OCI-LY3 (cell line): ENCODE results near the gene LRP2.

Source experiments
- H2AFZ ChIP-seq: fragments of 200-600, 300-600 bp; shearing (Covaris generic); 2 replicates; pipeline ENCODE4 v1.6.0; 2014; ENCODE audit warnings: antibody characterized with exemption, low read depth, low read length
- H3K27ac ChIP-seq: fragments of 200-600, 300-600 bp; sonication (generic); 2 replicates; pipeline ENCODE4 v1.5.1; 2014; ENCODE audit warnings: mild to moderate bottlenecking, low read length, moderate library complexity, mixed read lengths
- H3K27me3 ChIP-seq: fragments of 200-600, 300-600 bp; sonication (generic); 2 replicates; pipeline ENCODE4 v1.6.1; 2014; ENCODE audit warnings: low read depth, low read length, mixed read lengths
- H3K36me3 ChIP-seq: fragments of 200-600, 300-600 bp; sonication (generic); replicated peaks from 2 replicates; pipeline ENCODE3; 2014; ENCODE audit warnings: low read depth, low read length, mixed read lengths
- H3K4me1 ChIP-seq: fragments of 300-600, 200-600 bp; sonication (generic); 2 replicates; pipeline ENCODE4 v1.6.1; 2014; ENCODE audit warnings: low read length, mixed read lengths
- H3K4me2 ChIP-seq: fragments of 200-600, 300-600 bp; sonication (generic); 2 replicates; pipeline ENCODE4 v1.6.1; 2014; ENCODE audit warnings: low read length, mixed read lengths
- H3K4me3 ChIP-seq: fragments of 300-600, 200-600 bp; sonication (generic); 2 replicates; pipeline ENCODE4 v1.5.1; 2014; ENCODE audit warnings: antibody characterized with exemption, mild to moderate bottlenecking, low read length, moderate library complexity
- H3K79me2 ChIP-seq: fragments of 300-600, 200-600 bp; shearing (Covaris generic); 2 replicates; pipeline ENCODE4 v1.6.1; 2014; ENCODE audit warnings: mild to moderate bottlenecking, low read length, mixed read lengths
- H3K9ac ChIP-seq: fragments of 300-600, 200-600 bp; shearing (Covaris generic); 2 replicates; pipeline ENCODE4 v1.6.0; 2014; ENCODE audit warnings: mild to moderate bottlenecking, low read length, moderate library complexity
- H3K9me3 ChIP-seq: fragments of 200-600, 300-600 bp; shearing (Covaris generic); 2 replicates; pipeline ENCODE4 v1.6.1; 2014; ENCODE audit warnings: low read length, mixed read lengths; ENCODE audit not compliant: insufficient read depth
- H4K20me1 ChIP-seq: fragments of 200-600, 300-600 bp; sonication (generic); 2 replicates; pipeline ENCODE4 v1.6.1; 2016; ENCODE audit warnings: low read length, mixed read lengths; ENCODE audit not compliant: insufficient read depth
- EZH2phosphoT487 ChIP-seq: fragments of 200-600 bp; shearing (Covaris generic); IDR thresholded peaks from 2 replicates; pipeline ENCODE4 v1.6.1; 2018; ENCODE audit warnings: antibody characterized with exemption, mixed run types, low read depth
- TF ChIP-seq, protein P1 (sequence below): fragments of 200-600, 300-600 bp; sonication (generic); IDR thresholded peaks from 2 replicates; pipeline ENCODE4 v1.5.1; 2014; ENCODE audit warnings: antibody characterized with exemption, low read length, low read depth

LRP2 gene

DNA sequence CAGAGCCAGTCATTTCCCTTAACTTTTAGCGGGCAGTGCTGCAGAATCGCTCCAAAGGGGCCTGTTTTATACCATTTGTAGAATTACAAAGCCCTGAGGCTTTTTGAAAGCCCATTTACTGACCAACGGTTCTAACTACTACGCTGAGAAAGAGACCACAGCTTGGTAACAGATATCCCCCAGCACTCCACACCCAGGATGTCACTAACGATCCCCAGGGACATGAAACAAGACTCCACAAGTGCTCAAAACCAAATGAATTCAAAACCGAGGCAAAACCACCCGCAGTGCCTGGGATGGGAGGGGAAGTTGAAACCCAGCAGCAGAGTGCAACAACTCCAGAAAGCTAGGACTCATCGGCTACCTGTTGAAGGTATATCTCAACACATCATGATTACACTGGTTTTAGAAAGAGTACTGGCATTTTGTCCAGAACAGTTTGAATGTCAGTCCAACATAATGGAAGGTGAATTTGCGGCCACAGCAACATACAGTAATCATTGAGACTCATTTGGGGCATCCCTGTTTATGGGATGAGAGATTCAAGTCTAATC is 33.6 kb upstream of the LRP2 start:
- no peaks in the 10 kb centered on the region for H3K36me3 ChIP-seq
- TF ChIP-seq, protein P1, sequence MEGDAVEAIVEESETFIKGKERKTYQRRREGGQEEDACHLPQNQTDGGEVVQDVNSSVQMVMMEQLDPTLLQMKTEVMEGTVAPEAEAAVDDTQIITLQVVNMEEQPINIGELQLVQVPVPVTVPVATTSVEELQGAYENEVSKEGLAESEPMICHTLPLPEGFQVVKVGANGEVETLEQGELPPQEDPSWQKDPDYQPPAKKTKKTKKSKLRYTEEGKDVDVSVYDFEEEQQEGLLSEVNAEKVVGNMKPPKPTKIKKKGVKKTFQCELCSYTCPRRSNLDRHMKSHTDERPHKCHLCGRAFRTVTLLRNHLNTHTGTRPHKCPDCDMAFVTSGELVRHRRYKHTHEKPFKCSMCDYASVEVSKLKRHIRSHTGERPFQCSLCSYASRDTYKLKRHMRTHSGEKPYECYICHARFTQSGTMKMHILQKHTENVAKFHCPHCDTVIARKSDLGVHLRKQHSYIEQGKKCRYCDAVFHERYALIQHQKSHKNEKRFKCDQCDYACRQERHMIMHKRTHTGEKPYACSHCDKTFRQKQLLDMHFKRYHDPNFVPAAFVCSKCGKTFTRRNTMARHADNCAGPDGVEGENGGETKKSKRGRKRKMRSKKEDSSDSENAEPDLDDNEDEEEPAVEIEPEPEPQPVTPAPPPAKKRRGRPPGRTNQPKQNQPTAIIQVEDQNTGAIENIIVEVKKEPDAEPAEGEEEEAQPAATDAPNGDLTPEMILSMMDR, result no peak
- no peak for TF ChIP-seq EZH2phosphoT487
- H3K4me1 ChIP-seq, result peaks cover 7% of the 10 kb centered on the region; the same call in 1 of the 2 replicates
- no peaks in the 10 kb centered on the region for H3K27me3 ChIP-seq
- H3K9me3 ChIP-seq, result no peaks in the 10 kb centered on the region
- no peak overlapping the region for H3K4me2 ChIP-seq
- H3K79me2 ChIP-seq, result no peaks in the 10 kb centered on the region
- no peak overlapping the region for H3K4me3 ChIP-seq
- H3K27ac ChIP-seq, result no peak overlapping the region
- H4K20me1 ChIP-seq, result no peaks in the 10 kb centered on the region
- H2AFZ ChIP-seq, result no peak overlapping the region
- no peak overlapping the region for H3K9ac ChIP-seq

DNA sequence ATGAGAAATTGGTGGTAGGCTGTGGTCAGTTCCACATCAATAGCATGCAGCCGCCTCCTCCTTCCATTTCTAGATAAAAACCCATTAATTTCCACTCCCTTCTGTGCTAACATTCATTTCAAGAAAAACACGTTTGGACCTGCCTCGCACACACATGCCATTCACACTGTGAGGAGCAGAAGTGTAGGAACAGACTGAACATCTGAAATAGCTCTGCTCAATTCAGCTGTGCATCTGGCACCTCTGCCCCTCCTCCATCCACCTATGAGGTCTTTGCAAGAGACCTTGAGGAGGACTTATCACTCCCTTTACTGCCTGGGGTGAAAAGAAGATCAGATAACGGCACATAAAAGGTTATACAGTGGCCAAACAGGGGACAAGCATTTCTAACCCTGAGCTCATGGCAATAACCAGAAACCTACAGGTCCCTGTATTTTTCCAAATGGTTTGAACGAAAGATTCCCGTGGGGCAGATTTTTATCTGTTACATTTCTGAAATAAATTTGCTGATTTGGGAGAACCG is 30.8 kb upstream of the LRP2 start:
- no peak for TF ChIP-seq EZH2phosphoT487
- TF ChIP-seq, protein P1, result no peak
- H3K4me3 ChIP-seq, result no peak overlapping the region
- H3K9me3 ChIP-seq, result no peaks in the 10 kb centered on the region
- no peaks in the 10 kb centered on the region; the same call in 1 of the 2 replicates for H3K27me3 ChIP-seq
- no peak overlapping the region for H2AFZ ChIP-seq
- no peaks in the 10 kb centered on the region for H3K36me3 ChIP-seq
- no peak overlapping the region for H3K9ac ChIP-seq
- no peak overlapping the region for H3K4me2 ChIP-seq
- H4K20me1 ChIP-seq, result no peaks in the 10 kb centered on the region
- H3K4me1 ChIP-seq, result peaks cover 7% of the 10 kb centered on the region; the same call in 1 of the 2 replicates
- H3K79me2 ChIP-seq, result no peaks in the 10 kb centered on the region
- no peak overlapping the region for H3K27ac ChIP-seq

DNA sequence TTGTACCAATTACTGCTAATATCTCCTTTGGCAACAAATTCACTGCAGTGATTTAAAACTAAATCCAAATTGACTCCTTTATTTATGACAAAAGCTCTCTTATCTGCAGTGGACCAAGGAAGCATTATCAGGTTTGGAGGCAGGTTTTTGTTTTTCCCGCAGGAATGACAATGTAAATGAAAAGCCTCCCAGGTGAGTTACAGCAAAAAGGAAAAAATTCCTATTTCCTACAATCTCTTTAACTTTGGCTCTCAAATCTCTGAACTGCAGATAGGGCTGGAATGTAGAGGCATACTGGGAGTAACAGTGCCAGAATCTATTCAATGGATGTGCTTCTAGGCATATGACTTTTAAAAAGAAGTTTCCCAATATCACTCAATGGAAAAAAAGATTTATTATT is 28.9 kb upstream of the LRP2 start:
- no peak overlapping the region for H2AFZ ChIP-seq
- no peaks in the 10 kb centered on the region for H4K20me1 ChIP-seq
- H3K4me1 ChIP-seq, result peaks cover 7% of the 10 kb centered on the region; the same call in 1 of the 2 replicates
- no peak overlapping the region for H3K27ac ChIP-seq
- no peak overlapping the region for H3K4me3 ChIP-seq
- H3K27me3 ChIP-seq, result no peaks in the 10 kb centered on the region; the same call in 1 of the 2 replicates
- no peaks in the 10 kb centered on the region for H3K36me3 ChIP-seq
- no peaks in the 10 kb centered on the region for H3K79me2 ChIP-seq
- no peak for TF ChIP-seq EZH2phosphoT487
- TF ChIP-seq, protein P1, result no peak
- no peaks in the 10 kb centered on the region for H3K9me3 ChIP-seq
- H3K9ac ChIP-seq, result no peak overlapping the region
- no peak overlapping the region for H3K4me2 ChIP-seq

DNA sequence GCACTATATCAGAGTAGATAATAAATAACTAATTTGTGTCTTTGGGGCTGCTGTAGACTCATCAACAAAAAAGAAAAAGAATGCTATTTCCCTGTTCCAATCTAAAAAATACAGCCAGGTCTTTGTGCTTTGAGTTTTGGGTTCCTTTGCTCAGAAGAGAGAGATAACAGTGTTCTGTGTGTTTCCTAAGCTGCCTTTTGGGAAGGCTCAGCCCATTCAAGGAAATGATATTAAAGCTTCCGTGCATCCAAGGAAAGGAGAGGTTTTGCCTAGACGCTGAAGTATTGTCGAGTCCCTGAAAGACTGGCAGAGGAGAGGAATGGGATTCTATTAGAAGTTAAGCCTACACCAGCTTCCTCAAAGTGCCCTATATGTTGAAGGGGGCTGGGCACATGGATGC is 25.8 kb upstream of the LRP2 start:
- H3K9ac ChIP-seq, result no peak overlapping the region
- no peaks in the 10 kb centered on the region for H3K9me3 ChIP-seq
- no peaks in the 10 kb centered on the region for H4K20me1 ChIP-seq
- H2AFZ ChIP-seq, result no peak overlapping the region
- TF ChIP-seq EZH2phosphoT487, result no peak
- TF ChIP-seq, protein P1, result no peak
- peaks cover 6% of the 10 kb centered on the region; the same call in 1 of the 2 replicates for H3K4me1 ChIP-seq
- no peaks in the 10 kb centered on the region; the same call in 1 of the 2 replicates for H3K27me3 ChIP-seq
- H3K79me2 ChIP-seq, result no peaks in the 10 kb centered on the region
- H3K27ac ChIP-seq, result no peak overlapping the region
- H3K36me3 ChIP-seq, result no peaks in the 10 kb centered on the region
- no peak overlapping the region for H3K4me2 ChIP-seq
- H3K4me3 ChIP-seq, result no peak overlapping the region
